T-cell (primary cell): ENCODE measurements around the gene ZDHHC17. TPM values are rescaled to one million over a fixed set of nuclear protein-coding genes. Genes with fewer than 3 reads are reported as not detected.

Experiments used
- ATAC-seq, 4 experiments: fragments of 200-7000 bp in 3 of 4; fragments of 150-1000 bp in 1 of 4; cut with Tn5 transposase; replicated peaks in 1 of 4; 1 replicate in 3 of 4; 2 replicates in 1 of 4; pipeline ENCODE4 v1.10.0; 2021; ENCODE audit warnings: moderate library complexity in 3 of 4, mild to moderate bottlenecking in 2 of 4, moderate number of reproducible peaks in 1 of 4
- CTCF ChIA-PET, 2 donors: fragments of 300-600 bp; sonication (Branson Sonifier 250); formaldehyde crosslinking; loops; one replicate each; lab custom pipeline; 2022; ENCODE audit warnings: antibody characterized with exemption in 2 of 2; lab: Charles Lee
- POLR2A ChIA-PET, 2 donors: fragments of 300-600 bp; sonication (Branson Sonifier 250); formaldehyde crosslinking; loops; one replicate each; lab custom pipeline; 2022; ENCODE audit warnings: antibody characterized with exemption in 2 of 2; lab: Charles Lee
- DNase-seq, 35 experiments: peaks; one replicate each; pipeline versions ENCODE4 v3.0.0 to v3.0.0-alpha.2; 2013 to 2023
- H3K27ac ChIP-seq: one replicate; pipeline ENCODE4 v1.5.1; 2013; ENCODE audit warnings: low read length
- H3K27me3 ChIP-seq, 2 experiments: replicated peaks in 1 of 2; 1 replicate in 1 of 2; 2 replicates in 1 of 2; pipeline versions ENCODE4 v1.6.1 to v1.7.0; 2013; ENCODE audit warnings: low read length in 1 of 2, mixed read lengths in 1 of 2; ENCODE audit not compliant: control insufficient read depth in 2 of 2, insufficient read depth in 2 of 2; ENCODE audit errors: extremely low read depth in 1 of 2
- H3K36me3 ChIP-seq, 2 donors: 1 replicate in 1 of 2; 2 replicates in 1 of 2; pipeline versions ENCODE4 v1.6.1 to v1.7.0; 2013; ENCODE audit warnings: low read length in 1 of 2; ENCODE audit not compliant: control insufficient read depth in 2 of 2, insufficient read depth in 1 of 2; ENCODE audit errors: extremely low read depth in 1 of 2
- H3K4me1 ChIP-seq, 2 experiments: 1 replicate in 1 of 2; 2 replicates in 1 of 2; pipeline versions ENCODE4 v1.6.1 to v1.7.0; 2013; ENCODE audit warnings: low read length in 2 of 2, mixed read lengths in 1 of 2; ENCODE audit not compliant: insufficient read depth in 2 of 2, control insufficient read depth in 1 of 2; ENCODE audit errors: extremely low read depth in 1 of 2
- H3K4me3 ChIP-seq, 2 donors: 1 replicate in 1 of 2; 2 replicates in 1 of 2; pipeline versions ENCODE4 v1.5.1 to v1.7.0; 2013; ENCODE audit warnings: mild to moderate bottlenecking in 2 of 2, low read length in 1 of 2, moderate library complexity in 1 of 2; ENCODE audit not compliant: control insufficient read depth in 1 of 2; ENCODE audit errors: extremely low read depth in 1 of 2
- H3K9me3 ChIP-seq: 2 replicates; pipeline ENCODE4 v1.7.0; 2013
- H3K27ac Mint-ChIP-seq, 2 donors: one replicate each; pipeline ENCODE4 v1.8.0; 2020 to 2021; ENCODE audit warnings: mild to moderate bottlenecking in 2 of 2, mixed read lengths in 2 of 2
- H3K27me3 Mint-ChIP-seq, 2 donors: one replicate each; pipeline ENCODE4 v1.8.0; 2021 to 2022; ENCODE audit warnings: mixed read lengths in 2 of 2
- H3K36me3 Mint-ChIP-seq: one replicate; pipeline ENCODE4 v1.8.0; 2021; ENCODE audit warnings: mixed read lengths
- H3K4me1 Mint-ChIP-seq, 3 donors: one replicate each; pipeline ENCODE4 v1.8.0; 2020 to 2022; ENCODE audit warnings: mixed read lengths in 3 of 3, mild to moderate bottlenecking in 1 of 3
- H3K4me3 Mint-ChIP-seq, 3 donors: one replicate each; pipeline ENCODE4 v1.8.0; 2020 to 2022; ENCODE audit warnings: mild to moderate bottlenecking in 3 of 3, mixed read lengths in 3 of 3, moderate library complexity in 3 of 3
- H3K9me3 Mint-ChIP-seq, 3 donors: one replicate each; pipeline ENCODE4 v1.8.0; 2020 to 2022; ENCODE audit warnings: mixed read lengths in 3 of 3
- WGBS: methylation state at CpG from one replicate; pipeline ENCODE4 v1.1.5; 2013; ENCODE audit warnings: missing lambda C conversion rate; ENCODE audit not compliant: insufficient coverage; 5-methylcytosine and 5-hydroxymethylcytosine counted together
- total RNA-seq, 35 experiments: library from RNA in 6 of 35; stranded (reverse) in 6 of 35; fragments of 120-200 nt in 1 of 35; gene quantifications; one replicate each; pipeline versions ENCODE4 v1.2.1 to v1.2.4 and lab custom pipeline; 2013 to 2026

Gene ZDHHC17
- total RNA-seq, 5 donors from 2014 or later (not counting 1 experiment from before 2014, with no cell fraction given), result 39.8 to 58.9 (median 42.9) TPM

- Mint-ChIP-seq H3K36me3 (peaks cover 39% of the 10 kb centered on the region), H3K9me3 (no peaks in the 10 kb centered on the region), H3K27me3 (no peaks in the 10 kb centered on the region), H3K4me3 (no peak overlapping the region), H3K4me1 (no peaks in the 10 kb centered on the region), H3K27ac (no peak overlapping the region)
- Histone ChIP-seq H3K4me1 (no peaks in the 10 kb centered on the region), H3K36me3 (peaks cover 0 to 38% of the 10 kb centered on the region in 2 donors), H3K9me3 (no peaks in the 10 kb centered on the region), H3K27ac (no peak overlapping the region), H3K4me3 (no peak overlapping the region), H3K27me3 (no peaks in the 10 kb centered on the region)
- WGBS, result 100% methylated on average over 1 of the region's 1 CpG
- DNase-seq (no peak), ATAC-seq (no peak)
- ChIA-PET CTCF (no interaction called here), POLR2A (no interaction called here)
Observed at GRCh38 chr12:76811976-76812375, 48.1 kb downstream of the ZDHHC17 start.

- POLR2A ChIA-PET, result no interaction called here
- no peak overlapping the region for H3K27ac ChIP-seq
- Mint-ChIP-seq H3K36me3 (peaks cover 37% of the 10 kb centered on the region), H3K4me1 (no peaks in the 10 kb centered on the region), H3K27ac (no peak overlapping the region), H3K27me3 (no peaks in the 10 kb centered on the region), H3K4me3 (no peak overlapping the region), H3K9me3 (no peaks in the 10 kb centered on the region)
- no peaks in the 10 kb centered on the region for H3K27me3 ChIP-seq
- H3K36me3 ChIP-seq, result peaks cover 0 to 30% of the 10 kb centered on the region in 2 donors
- H3K9me3 ChIP-seq, result no peaks in the 10 kb centered on the region
- H3K4me3 ChIP-seq, result no peak overlapping the region
- DNase-seq, result no peak
- CTCF ChIA-PET, result no interaction called here
- H3K4me1 ChIP-seq, result no peaks in the 10 kb centered on the region
- no peak for ATAC-seq
Observed at GRCh38 chr12:76813265-76813664, 49.4 kb downstream of the ZDHHC17 start.

- 100% methylated on average over 4 of the region's 4 CpGs for WGBS
- no peak overlapping the region for H3K4me3 ChIP-seq
- DNase-seq (no peak), ATAC-seq (no peak)
- Mint-ChIP-seq H3K4me3 (no peak overlapping the region), H3K27ac (no peak overlapping the region), H3K4me1 (no peaks in the 10 kb centered on the region), H3K36me3 (peaks cover 42% of the 10 kb centered on the region), H3K27me3 (no peaks in the 10 kb centered on the region), H3K9me3 (no peaks in the 10 kb centered on the region)
- H3K27ac ChIP-seq, result no peak overlapping the region
- no peaks in the 10 kb centered on the region for H3K9me3 ChIP-seq
- no peaks in the 10 kb centered on the region for H3K27me3 ChIP-seq
- H3K4me1 ChIP-seq, result no peaks in the 10 kb centered on the region
- peaks cover 0 to 31% of the 10 kb centered on the region in 2 donors for H3K36me3 ChIP-seq
- CTCF ChIA-PET, result no interaction called here
- POLR2A ChIA-PET, result interaction anchor here in 1 of 2 donors (0.6 kb wide), 1 partner anchor 818 kb away, joined by 3 read pairs; no protein-coding TSS in a partner anchor
Observed at GRCh38 chr12:76813972-76814371, 50.1 kb downstream of the ZDHHC17 start.

- ChIA-PET CTCF (interaction anchor here in 1 of 2 donors (0.5 to 1.4 kb wide), 3 partner anchors 14 to 40 kb away, joined by 3 to 5 read pairs (median 3); no protein-coding TSS in a partner anchor), POLR2A (no interaction called here)
- Histone ChIP-seq H3K4me3 (no peak overlapping the region), H3K36me3 (peaks cover 0 to 16% of the 10 kb centered on the region in 2 donors), H3K27me3 (no peaks in the 10 kb centered on the region), H3K9me3 (no peaks in the 10 kb centered on the region), H3K4me1 (no peaks in the 10 kb centered on the region), H3K27ac (no peak overlapping the region)
- H3K36me3 Mint-ChIP-seq, result peaks cover 34% of the 10 kb centered on the region
- DNase-seq, result no peak
- no peak overlapping the region for H3K4me3 Mint-ChIP-seq
- no peaks in the 10 kb centered on the region for H3K27me3 Mint-ChIP-seq
- no peaks in the 10 kb centered on the region for H3K4me1 Mint-ChIP-seq
- H3K27ac Mint-ChIP-seq, result no peak overlapping the region
- 67% methylated on average over 1 of the region's 2 CpGs for WGBS
- no peak for ATAC-seq
- H3K9me3 Mint-ChIP-seq, result no peaks in the 10 kb centered on the region
Observed at GRCh38 chr12:76820888-76821482, 57.1 kb downstream of the ZDHHC17 start.

- ChIA-PET POLR2A (no interaction called here), CTCF (no interaction called here)
- no peak overlapping the region for H3K27ac Mint-ChIP-seq
- no peak for DNase-seq
- peaks cover 58% of the 10 kb centered on the region for H3K36me3 Mint-ChIP-seq
- H3K9me3 Mint-ChIP-seq, result peaks cover 0 to 3% (median 0%) of the 10 kb centered on the region in 3 donors
- Histone ChIP-seq H3K36me3 (peaks cover 0 to 15% of the 10 kb centered on the region in 2 donors), H3K4me1 (no peaks in the 10 kb centered on the region), H3K9me3 (no peaks in the 10 kb centered on the region), H3K27ac (no peak overlapping the region), H3K27me3 (no peaks in the 10 kb centered on the region), H3K4me3 (no peak overlapping the region)
- no peaks in the 10 kb centered on the region for H3K27me3 Mint-ChIP-seq
- no peak for ATAC-seq
- H3K4me3 Mint-ChIP-seq, result no peak overlapping the region
- H3K4me1 Mint-ChIP-seq, result no peaks in the 10 kb centered on the region
Observed at GRCh38 chr12:76830436-76830835, 66.5 kb downstream of the ZDHHC17 start.

- CTCF ChIA-PET, result no interaction called here
- H3K4me1 ChIP-seq, result no peaks in the 10 kb centered on the region
- DNase-seq (no peak), ATAC-seq (no peak)
- H3K9me3 ChIP-seq, result no peaks in the 10 kb centered on the region
- no CpG with 5 or more reads among the region's 3 CpGs for WGBS
- peaks cover 0 to 3% (median 0%) of the 10 kb centered on the region in 3 donors for H3K9me3 Mint-ChIP-seq
- peaks cover 29% of the 10 kb centered on the region for H3K36me3 Mint-ChIP-seq
- POLR2A ChIA-PET, result interaction anchor here (0.6 kb wide), 2 partner anchors 10 to 55 kb away, joined by 3 read pairs; no protein-coding TSS in a partner anchor
- H3K4me3 ChIP-seq, result no peak overlapping the region
- H3K4me1 Mint-ChIP-seq, result no peaks in the 10 kb centered on the region
- H3K27ac Mint-ChIP-seq, result no peak overlapping the region
- no peaks in the 10 kb centered on the region for H3K27me3 ChIP-seq
- no peak overlapping the region for H3K27ac ChIP-seq
- no peak overlapping the region for H3K4me3 Mint-ChIP-seq
- H3K27me3 Mint-ChIP-seq, result no peaks in the 10 kb centered on the region
- peaks cover 0 to 13% of the 10 kb centered on the region in 2 donors for H3K36me3 ChIP-seq
Observed at GRCh38 chr12:76836633-76837032, 72.7 kb downstream of the ZDHHC17 start.
